NCI-H1105 treated with DMSO at 0.1 percent for 48 hours (cell line): ENCODE results near the gene ELP1.
"Not testable (repeated sequence)": the region's sequence is repeated elsewhere in the genome, so short reads cannot be mapped to it uniquely, and the experiment has no call there.

Experiments
- DNase-seq: peaks from one replicate; lab custom pipeline; 2025; lab: John Stamatoyannopoulos, UW

Gene ELP1

DNA sequence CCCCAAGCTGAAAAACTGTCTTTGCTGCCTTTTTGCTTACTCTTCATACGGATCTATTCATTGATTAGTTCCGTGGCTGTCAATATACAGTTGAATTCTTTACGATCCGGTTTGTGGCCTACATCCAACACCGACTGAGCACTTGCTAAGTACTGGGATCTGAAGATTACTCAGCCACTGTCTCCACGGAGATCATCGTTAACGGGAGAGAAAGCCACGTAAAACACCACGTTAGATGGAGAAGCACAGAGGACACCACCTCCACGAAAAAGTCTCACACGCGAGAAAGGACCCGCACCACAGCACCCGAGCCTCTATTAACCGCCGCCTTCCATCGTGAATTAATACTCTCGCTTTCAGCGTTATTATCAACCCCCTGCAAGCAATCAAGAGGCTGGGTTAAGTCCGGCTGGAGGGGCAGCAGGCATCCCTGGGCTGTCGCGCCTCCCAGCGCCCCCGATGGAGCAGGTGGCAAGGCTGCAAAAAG is 650 bp downstream of the ELP1 start:
- peak; percentile 42 for DNase-seq

DNA sequence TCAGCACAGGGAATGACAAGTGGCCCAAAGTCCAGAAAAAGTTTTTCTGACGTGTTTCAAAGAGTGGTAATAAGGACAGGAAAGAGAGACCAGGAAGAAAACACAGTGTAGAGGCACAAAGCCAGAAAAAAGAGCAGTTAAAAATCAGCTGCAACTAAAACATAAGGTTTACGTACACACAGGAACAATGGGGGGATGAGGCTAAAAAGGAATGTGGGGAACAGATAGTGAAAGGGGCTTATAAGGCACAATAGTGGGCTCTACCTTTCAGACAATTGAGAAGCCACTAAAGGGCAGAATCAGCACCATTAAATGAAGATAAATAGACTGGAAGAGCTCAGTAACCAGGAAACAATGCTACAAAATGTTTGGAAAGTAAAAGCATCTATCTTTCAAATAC is 5.5 kb downstream of the ELP1 start:
- DNase-seq = no peak

DNA sequence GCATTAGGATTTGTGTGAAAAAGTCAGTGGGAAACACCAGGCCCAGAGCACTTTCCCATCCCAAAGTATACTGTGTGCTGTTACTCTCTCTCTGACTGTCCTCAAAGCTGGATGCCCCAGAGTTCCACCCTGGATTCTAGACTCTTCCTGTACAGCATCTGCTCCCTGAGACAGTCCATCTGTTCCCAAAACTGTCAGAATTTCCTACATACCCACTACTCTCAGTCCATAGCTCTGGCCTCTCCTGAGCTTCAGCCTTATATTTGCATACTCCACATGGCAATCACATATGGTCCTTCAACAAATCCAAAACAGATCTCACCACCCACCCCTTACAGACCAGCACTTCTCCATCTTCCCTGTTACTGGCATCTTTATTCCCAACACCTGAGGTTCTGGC is 9.5 kb downstream of the ELP1 start:
- no peak for DNase-seq

- no peak for DNase-seq
Observed at GRCh38 chr9:108921200-108921599, 12.7 kb downstream of the ELP1 start.

GRCh38 chr9:108920401-108920800 is 13.5 kb downstream of the ELP1 start:
- DNase-seq = not testable (repeated sequence)

DNA sequence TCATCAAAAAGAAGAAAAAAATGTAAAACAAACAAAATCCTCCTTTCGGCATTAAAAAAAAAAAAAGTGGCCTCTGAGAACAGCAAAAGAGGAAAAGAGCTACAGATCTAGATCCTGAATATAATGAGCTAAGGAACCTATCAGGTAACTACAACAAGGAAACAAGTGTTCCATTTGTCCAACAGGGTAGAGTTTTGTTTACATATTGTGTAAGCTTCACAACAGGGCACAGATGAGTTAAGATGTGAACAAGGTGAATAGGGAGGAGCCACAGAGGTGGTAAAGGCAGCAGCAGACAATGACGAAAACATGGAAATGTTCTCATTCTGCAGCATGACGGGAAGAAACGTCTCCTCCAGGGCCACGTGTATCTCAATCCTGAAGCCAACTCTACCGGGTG is 14.4 kb downstream of the ELP1 start:
- DNase-seq = no peak

DNA sequence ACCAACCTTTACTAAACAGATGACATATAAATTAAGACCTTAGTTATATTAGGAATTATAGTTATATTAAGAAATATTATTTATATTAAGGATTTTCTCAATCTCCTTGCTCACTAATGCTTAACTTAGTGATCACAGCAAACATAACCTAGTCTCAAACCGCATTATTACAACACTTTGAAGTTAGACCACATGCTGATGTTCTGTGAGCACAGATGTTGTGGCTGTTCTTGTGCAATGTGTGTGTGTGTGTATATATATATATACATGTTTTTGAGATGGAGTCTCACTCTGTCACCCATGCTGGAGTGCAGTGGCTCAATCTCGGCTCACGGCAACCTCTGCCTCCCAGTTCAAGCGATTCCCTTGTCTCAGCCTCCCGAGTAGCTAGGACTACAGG is 20.5 kb downstream of the ELP1 start:
- DNase-seq = no peak

DNA sequence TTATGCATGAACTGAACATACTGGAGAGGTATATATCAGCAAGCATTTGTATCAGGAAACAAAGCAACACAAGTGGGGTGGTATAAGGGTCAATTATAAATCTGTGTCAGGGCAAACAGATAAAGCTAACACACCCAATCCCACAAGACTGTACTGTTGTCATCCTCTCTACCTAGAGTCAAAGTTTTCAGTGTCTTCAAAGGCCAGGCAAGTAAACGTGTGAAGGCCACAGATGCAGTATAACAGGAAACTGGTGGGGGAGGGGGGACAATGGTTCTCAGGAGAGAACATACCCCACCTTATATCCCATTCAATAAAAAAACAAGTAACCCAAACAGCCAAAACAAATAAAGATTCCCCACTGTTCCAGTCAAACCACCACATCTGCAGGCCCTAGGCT is 22.1 kb downstream of the ELP1 start:
- DNase-seq = no peak

DNA sequence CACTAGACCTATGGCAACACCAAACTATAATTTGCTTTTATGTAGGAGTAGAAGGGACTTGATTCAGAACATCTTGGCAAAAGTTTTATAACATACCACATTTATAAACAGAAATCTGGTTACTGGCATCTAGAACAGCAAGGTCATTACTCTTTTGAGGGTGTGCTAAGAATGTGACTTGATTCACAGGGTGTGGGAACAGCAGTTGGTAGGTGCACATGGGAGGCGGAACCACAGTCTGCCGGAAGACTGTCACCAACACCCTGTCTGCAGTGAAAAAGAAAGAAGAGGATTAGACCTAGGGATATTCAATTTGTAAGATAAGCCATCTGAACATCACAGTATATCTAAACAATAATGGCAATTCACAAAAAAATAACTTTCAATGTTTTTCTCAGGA is 23.0 kb downstream of the ELP1 start:
- no peak for DNase-seq

GRCh38 chr9:108910402-108910801 is 23.5 kb downstream of the ELP1 start:
- DNase-seq = no peak

- DNase-seq = no peak
Observed at GRCh38 chr9:108905494-108905893, 28.4 kb downstream of the ELP1 start.

- no peak for DNase-seq
Observed at GRCh38 chr9:108904161-108904560, 29.8 kb downstream of the ELP1 start.

GRCh38 chr9:108903420-108904103 is 30.4 kb downstream of the ELP1 start:
- DNase-seq = no peak

GRCh38 chr9:108900176-108900575 is 33.7 kb downstream of the ELP1 start:
- peak; percentile 5 for DNase-seq

DNA sequence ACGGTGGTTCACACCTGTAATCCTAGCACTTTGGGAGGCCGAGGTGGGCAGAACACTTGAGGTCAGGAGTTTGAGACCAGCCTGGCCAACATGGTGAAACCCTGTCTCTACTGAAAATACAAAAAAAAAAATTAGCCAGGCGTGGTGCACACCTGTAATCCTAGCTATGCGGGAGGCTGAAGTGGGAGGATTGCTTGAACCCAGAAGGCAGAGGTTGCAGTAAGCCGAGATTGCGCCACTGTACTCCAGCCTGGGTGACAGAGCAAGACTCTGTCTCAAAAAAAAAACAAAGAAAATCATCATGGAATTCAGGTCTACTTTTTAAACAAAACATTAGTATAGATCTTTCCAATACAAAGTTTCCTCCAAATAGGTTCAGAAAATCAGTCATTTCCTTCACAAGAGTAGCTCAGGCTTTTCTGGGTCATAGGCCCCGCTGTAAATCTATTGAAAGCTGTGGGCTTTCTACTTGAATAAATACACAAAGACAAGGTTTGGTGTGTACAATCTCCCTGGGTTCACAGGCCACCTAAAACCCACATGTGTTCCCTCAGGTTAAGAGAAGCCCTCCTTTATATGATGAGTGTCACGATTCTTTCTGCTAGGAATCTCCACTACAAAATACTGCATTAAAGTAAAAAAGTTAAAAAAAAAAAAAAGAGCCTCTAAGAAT is 34.8 kb downstream of the ELP1 start:
- DNase-seq = not testable (repeated sequence)

DNA sequence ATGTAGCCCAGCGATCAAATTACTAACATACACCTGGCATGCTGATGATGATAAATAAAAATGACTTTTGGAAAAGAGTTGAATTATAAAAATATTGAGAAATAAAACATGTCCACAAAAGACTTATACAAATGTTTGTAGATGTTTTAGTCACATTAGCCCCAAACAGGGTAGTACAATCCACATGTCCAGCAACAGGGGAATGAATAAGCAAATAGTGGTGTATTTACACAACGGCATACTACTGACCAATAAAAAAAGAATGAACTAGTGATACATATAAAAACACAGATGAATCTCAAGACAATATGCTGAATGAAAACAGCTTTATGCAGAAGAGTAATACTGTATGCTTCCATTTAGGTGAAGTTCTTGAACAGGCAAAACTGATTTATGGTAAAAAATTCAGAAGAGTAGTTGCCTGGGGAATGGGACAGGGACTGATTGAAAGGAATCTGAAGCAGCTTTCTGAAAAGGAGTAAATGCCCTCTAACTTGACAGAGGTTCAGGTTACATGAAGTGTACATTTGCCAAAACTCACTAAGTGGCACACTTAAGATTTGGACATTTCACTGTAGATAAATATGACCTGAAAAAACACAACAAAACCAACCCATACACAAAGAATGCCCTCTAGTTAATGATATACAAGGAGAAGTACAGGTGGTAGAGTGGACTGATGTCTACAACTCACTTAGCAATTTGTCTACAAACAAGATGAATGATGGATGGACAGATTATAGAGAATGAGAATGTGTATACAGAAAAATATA is 36.4 kb downstream of the ELP1 start:
- DNase-seq = peak; percentile 31

GRCh38 chr9:108894225-108894997 is 39.5 kb downstream of the ELP1 start:
- DNase-seq = no peak

DNA sequence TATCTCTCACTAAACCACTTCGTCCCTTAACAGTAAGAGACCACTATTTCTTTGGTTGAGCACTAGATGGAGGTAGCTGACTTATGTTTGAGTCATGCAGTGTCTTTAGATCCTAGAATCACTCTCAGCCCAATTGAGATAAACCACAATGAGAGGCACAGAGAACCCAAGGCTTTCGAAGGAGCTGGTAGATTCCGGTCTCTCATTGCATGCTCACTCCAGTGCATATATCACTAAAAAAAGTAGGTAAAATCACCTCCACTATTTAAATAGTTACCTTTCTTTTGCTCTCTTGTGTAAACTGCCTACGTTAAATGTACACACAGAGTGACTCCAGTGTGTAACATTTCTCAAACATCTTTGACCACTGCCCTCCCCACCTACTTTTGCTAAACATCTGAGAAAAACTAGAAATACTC is 44.3 kb downstream of the ELP1 start:
- DNase-seq = peak; percentile 6

DNA sequence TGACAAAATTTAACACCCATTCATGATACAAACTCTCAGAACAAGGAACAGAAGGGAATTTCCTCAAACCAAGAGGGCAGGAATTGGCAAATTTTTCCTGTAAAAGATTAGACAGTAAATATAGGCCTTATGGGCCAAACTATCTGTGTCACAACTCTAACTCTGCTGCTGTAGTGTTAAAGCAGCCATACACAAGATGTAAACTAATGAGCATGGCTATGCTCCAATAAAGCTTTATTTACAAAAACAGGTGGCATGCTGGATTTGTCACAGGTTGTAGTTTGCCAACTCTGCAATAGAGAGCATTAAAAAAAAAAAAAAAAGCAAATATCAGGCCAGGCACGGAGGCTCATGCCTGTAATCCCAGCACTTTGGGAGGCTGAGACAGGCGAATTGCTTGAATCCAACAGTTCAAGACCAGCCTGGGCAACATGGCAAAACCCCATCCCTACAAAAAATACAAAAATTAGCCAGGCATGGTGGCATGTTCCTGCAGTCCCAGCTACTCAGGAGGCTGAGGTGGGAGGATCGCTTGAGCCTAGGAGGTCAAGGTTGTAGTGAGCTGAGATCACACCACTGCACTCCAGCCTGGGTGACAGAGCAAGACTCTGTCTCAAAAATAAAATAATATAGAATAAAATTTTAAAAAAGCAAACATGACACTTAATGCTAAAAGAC is 47.2 kb downstream of the ELP1 start:
- not testable (repeated sequence) for DNase-seq

GRCh38 chr9:108885643-108886348 is 48.1 kb downstream of the ELP1 start:
- peak; percentile 82 for DNase-seq

DNA sequence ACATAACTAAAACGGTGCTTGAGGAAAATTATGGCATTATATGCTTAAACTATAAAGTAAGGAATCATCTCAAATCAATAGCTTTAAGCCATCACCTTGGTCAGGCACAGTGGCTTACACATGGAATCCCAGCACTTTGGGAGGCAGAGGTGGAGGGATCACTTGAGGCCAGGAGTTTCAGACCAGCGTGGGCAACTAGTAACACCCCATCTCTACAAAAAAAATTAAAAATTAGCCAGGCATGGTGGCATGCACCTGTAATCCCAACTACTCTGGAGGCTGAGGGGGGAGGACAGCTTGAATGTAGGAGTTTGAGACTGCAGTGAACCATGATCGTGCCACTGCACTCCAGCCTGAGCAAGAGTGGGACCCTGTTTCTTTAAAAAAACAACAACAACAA is 49.2 kb downstream of the ELP1 start:
- DNase-seq = no peak
